T-helper 9 cell (primary cell): Measurements from ENCODE around the gene DNAJC30.

Experiments used
- DNase-seq: peaks from one replicate; pipeline ENCODE4 v3.0.0-alpha.2; 2020

DNAJC30 gene

DNA sequence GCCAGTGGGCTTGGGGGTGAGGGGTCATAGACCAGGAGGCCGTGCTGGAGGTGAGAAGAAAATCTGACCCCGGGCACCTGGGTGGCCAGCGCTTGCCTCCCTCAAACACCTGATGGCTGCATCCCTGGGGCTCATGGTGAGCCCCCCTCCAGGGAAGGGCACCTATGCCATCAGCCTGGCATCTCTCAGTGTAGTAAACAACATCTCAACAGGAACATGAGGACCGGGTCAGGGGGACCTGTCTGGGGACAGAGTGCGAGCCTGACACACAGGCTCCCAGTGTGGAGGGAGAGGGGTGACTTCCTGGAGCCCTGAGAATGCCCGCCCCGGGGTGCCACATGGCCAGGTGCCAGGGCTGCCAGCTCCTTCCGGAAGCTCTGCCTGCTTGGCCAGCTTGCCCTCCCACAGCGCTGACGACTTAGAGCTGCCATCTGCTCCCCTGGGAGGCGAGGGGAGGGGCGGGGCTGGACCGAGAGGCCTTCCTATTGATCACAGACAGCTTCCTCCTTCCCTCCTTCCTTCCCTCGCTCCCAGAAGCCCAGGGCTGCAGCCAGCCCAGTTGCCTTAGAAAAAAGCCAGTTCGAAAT, 23.9 kb upstream of the DNAJC30 start:
- no peak for DNase-seq

DNA sequence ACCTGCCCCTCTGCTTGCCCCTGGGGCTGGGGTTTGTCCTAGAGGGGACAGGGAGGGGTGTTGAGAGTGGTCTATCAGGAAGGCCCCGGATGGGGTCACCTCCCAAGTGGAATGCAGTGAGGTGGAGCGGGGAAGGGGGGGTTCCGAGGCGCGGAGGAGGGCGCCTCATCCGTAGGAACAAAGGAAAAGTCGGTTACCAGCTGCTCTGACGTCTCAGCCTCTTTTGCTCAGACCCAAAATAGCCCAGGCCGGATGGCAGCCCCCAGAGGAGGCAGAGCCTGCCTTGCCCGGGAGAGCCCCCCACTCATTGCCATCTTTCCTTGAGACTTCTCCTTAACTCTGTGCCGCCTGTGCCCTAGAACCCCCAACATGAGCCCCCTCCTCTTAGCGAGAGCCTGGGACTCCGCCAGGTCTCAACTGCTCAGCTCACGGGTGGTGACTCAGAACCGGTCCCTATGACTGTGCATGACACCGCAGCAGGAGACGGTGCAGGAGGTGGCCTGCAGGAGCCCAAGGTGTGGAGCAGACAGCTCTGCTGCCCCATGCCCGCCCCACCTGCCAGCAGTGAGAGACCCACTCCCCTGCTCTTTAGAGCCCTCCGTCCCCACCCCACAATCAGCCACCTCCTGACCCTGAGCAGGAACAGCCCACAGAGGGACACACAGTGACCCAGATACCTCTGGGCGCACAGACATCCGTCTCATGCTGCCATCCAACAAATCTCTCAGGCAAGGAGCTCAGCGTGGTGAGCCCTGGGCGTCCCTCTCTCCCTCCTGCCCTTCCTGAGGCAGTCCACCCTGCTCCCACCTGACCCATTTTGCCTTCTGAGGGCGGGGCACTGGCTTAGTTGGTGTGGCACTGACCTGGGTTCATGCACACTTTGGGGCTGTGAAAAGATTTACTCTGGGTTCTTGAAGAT, 23.1 kb upstream of the DNAJC30 start:
- DNase-seq, result no peak

DNA sequence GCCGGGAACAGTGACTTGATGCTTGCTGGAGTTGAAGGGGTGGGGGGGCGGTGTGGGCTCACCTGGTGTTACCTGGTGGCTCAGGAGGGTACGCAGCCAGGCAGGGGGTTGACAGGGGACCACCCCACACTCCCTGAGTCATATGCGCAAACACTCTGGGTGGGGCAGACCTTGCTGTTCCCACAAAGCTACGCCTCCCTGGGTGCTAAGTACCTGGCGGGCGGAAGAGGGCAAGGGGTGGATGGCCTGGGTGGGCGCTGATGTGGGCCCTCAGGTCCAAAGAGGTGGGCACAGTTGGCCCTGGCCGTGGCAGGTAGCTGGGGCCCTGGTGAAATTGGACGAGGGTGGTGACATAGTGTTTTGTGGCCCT, 22.3 kb upstream of the DNAJC30 start:
- no peak for DNase-seq

DNA sequence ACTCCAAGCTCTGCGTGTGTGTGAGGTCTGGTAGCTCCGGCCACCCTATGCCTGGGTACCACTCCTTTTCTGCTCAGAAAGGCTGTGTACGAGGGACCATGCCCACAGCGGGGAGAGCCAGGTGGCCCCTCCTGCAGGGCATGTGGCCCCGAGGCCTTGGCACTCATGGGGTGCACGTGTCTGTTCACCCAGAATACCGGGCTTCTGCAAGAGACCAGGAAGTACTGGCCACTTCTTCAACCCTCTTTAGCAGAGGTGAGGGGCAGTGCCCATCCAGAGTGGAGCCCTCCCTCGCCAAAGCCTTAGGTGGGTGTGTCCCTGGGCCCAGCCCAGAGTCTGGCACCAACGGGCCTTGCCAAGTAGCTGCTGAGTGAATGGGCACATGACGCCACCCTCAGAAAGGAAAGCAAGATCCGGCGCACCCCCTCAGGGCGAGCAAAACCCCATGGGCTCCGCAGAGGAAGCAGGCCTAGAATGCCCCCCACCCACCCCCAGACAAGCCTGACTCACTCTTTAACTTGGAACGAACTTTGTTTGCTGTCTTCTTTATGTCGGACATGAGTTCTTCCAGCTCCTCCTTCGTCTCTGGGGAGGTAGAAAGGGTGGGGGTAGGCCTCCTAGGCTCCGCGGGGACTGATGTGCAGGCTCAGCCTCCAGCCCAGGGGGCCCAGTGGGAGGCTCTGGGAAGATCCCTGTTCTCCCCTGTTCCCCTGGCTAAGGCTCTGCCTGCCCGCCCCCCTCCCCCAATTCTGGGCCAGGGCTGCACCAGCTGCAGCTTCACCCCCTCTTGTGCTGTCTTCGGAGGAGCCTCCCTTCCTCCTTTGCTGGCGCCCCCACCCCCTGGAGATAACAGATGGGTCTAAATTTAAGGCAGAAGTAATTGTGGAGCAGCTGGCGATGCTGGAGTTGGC, 21.6 kb upstream of the DNAJC30 start:
- DNase-seq, result no peak

DNA sequence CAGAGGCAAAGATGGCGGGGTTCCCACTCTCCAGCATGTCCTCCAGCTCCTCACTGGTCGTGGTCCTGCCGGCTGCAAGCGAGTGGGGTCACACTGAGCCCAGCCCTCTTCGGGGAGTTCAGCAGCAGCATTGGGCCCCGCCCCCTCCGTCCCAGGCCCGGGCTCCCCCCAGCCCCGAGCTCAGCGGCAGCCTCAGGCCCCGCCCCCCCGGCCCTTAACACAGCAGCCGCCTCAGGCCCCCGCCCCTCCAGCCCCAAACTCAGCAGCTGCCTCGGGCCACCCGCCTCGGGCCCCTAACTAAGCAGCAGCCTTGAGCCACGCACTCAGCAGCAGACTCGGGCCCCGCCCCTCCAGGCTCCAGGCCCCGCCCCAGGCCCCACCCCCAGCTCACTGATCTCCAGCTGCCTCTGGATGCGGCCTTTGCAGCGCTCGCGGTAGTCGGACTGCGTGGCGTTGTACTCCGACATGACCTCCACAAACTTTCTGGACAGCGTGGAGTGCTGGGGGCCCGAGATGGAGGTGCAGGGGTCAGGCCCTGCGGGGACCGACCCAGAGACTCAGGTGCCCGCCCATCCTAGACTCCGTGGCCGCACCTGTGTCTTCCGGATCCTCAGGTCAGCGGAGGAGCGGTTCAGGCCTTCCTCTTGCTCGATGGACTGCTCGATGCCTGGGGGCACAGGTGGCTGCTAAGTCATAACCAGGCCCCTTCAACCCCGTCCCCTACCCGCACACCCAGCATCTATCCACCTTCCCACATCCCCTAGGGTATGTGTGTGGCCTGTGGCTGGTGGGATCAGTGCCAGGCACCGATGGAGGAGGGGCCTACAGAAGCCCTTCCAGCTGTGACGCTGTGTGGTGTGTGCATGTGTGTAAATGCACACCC, 20.7 kb upstream of the DNAJC30 start:
- DNase-seq, result no peak

DNA sequence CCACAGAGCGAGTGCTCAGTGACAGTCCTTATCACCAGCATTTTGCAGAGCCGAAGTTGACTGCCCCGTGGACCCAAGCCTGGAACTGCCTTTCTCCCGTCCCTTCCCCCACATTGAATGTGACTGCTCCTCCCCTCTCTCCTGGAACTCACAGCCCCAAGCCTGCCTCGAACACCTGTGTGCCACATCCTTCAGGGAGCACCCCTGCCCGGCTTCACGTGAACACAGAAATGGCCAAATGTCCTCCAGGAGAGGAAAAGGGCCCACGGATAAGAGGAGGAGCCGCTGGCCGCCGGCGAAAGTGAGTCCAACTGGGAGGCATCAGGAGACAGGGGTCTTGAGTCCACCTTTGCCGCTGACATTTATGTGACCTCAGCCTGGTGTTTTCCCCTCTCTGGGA, 20.0 kb upstream of the DNAJC30 start:
- no peak for DNase-seq

DNA sequence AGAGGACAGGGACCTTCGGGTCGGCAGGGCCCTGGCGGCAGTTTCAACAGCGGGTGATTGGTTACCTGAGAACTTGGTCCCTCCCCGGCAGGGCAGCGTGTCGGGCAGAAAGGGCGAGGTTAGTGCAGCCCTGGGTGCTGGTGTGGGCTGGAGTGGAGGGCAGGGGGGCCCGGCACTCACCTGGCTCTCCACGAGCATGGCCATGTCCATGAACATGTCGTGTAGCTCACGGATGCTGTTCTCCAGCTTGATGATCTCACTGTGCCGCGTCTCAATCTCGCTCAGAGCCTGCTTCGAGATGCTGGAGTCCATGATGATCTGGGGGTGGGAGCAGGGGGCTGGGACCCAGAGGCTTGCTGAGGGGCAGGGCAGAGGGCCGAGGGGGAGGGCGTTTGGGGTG, 19.4 kb upstream of the DNAJC30 start:
- DNase-seq, result no peak

DNA sequence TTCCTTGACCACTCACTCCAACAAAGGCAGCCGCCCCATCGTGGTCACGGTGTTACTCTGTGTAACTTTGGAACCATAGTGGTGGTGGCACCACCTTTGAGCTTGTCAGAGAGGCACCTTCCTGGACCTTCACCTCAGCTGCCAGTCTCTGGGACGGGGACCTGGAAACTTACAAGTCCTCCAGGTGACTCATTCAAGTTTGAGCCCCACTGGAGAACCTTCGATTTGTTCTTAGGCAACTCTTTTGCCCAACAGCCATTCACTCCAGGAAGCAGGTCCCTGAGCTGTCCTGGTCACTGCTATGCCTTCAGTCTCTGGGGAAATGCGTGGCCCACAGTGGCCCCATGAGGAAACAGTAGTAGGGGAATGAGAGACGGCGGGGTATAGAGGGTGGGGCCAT, 19.0 kb upstream of the DNAJC30 start:
- no peak for DNase-seq

DNA sequence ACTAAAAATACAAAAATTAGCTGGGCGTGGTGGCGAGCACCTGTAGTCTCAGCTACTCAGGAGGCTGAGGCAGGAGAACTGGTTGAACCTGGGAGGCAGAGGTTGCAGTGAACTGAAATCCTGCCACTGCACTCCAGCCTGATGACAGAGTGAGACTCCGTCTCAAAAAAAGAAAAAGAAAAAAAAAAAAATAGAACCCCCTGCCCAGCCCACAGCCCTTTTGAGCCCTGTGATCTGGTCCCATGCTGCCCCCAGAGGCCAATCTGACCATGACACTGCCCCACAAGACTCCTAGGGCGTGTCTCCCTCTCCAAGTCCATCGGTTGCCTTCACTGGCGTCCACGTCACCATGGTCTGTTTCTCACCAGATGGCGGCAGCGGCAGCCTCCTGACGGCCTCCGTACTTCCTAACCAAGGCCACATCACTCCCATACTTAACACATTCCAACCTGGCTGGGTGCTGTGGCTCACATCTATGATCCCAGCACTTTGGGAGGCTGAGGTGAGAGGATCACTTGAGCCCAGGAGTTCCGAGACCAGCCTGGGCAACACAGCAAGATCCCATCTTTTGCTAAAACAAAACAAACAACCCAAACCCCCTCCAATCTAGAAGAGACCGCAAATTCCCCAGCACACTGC, 18.2 kb upstream of the DNAJC30 start:
- DNase-seq, result no peak

DNA sequence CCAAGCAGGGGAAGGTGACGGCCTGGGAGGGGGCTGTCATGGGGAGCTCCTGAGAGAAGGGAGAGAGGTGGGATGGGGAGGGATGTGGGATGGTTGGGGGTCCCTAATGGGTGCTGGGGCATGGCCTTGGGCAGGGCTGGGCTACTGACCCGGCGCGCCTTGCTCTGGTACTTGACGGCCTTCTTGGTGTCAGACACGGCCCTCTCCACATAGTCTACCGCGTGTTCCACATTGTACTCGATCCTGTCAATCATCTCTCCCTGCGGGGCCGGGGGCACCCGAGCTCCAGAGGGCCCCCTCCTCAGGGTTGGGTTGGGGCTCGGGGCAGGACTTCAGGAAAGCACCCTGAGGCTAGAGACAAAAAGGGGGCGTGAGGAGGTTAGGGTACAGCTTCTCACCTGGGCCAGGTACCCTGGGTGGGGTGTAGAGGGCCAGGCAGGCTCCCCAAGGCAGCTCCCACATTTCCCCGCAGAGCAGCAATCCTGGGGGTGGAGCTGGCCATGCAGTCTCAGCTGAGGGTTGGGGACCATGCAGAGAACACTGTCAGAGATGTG, 17.4 kb upstream of the DNAJC30 start:
- no peak for DNase-seq

DNA sequence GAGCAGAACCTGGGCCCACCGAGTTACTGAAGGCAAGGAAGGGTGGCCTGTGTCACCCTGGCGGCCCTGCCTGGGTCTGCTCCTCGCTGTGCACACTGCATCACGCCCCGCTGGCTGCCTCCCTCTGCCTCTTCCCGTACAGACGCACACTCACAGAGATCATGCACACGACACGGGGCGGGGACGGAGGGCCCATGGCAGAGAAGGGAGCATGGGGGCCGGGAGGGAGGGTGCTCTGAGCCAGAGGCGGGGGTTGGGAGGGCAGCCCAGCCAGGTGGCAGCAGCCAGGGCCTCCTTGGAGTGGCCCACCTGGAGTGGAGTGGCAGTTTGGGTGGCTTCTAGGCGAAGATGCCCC, 16.8 kb upstream of the DNAJC30 start:
- DNase-seq, result no peak

DNA sequence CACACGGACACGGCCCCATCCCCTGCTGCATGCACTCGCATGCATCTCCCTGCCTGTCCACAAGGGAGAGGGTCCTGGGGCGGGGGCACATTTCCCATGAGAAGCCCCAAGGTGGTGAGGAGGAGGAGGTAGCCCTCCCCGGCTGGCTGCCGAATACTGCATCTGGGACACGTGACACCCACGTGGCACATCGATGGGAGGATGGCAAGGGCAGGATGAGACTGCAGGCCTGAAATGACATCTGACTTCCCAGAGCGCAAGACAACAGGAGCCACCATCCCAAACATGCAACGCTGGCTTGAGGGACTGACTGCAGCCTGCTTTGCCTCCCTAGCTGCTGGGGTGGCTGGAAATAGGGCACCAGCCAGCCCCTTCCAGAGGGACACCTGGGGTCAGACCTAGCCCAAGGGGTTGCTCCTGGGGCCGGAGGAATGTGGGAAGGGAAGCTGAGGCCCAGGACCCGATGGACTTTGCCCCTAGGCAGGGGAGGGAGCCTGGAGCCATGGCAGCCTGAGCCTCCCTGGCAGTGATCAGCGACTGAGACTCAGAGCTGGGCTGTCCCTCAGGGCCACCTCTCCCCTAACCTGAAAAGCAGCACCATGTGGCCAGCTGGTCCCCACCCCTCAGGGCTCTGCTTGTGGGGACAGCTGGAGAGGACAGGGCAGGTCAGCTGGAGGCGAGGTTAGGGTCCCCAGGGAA, 16.3 kb upstream of the DNAJC30 start:
- no peak for DNase-seq

DNA sequence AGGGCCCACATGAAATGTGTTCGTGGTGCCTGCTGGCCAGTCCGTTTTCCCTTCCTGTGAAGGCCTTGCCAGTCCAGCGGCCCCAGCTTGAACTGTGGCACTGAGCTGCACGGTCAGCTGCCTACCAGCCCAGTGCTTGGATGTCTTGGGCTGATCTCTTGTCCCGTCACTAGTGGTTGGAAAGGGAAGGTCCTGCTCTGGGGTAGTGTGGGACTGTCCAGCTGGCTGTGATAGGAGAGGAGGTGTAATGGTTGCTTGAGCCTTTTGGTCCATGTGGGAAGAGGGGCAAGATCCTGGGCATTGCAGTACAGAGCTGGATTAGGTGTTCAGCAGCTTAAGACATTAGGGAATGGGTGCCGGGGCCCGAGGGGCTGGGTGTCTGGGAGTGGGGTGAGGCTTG, 15.2 kb upstream of the DNAJC30 start:
- no peak for DNase-seq

DNA sequence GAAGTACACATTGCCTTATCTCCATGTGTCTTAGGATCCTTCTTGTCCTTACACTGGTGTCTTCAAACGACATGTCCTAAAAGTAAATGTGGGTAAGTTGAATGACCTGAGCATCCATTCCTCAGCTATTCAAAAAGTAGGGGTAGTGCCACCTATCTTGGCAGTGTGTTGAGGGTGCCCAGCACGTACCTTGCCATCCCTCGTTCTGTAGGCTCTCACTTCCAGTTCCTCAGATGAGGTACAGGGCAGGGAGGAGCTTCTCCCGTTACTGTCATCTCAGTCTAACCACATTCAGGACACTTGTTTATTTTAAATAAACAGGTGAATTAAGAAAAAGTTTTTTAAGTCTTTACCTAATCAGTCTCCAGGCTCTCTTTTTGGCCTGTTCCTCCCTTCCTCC, 13.1 kb upstream of the DNAJC30 start:
- DNase-seq, result no peak

DNA sequence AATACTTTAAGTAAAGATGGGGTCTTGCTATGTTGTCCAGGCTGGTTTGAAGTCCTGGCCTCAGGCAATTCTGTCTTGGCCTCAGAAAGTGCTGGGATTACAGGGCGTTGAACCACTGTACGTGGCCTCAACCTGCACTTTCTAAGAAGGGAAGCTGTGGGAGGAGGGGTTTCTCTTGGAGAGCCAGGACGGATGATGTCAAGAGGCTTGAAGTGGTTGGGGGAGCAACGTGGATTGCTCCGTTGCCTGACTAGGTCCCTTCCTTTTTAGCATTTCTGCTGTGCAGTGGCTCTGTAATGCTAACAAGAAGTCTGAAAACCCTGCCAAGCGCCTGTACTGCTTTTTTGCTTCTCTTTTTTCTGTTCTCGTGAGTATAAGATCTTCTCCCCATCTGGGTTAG, 7.4 kb upstream of the DNAJC30 start:
- no peak for DNase-seq

DNA sequence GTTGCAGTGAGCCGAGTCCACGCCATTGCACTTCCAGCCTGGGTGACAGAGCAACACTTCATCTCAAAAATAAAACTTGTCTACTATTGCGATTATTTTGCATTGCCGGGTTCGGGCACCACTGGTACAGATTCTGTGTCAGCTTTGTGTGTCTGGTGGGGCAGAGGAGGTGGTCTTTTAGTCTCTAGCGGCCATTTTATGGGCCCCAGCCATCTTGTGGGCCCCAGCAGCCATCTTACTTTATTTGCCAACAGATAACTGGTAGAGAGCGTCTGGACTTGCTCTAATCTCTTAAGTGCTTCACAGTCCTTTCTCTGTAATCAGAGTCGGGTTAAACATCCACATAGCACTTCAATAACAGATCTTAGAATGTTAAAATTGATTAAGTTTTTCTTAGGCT, 5.0 kb upstream of the DNAJC30 start:
- no peak for DNase-seq

DNA sequence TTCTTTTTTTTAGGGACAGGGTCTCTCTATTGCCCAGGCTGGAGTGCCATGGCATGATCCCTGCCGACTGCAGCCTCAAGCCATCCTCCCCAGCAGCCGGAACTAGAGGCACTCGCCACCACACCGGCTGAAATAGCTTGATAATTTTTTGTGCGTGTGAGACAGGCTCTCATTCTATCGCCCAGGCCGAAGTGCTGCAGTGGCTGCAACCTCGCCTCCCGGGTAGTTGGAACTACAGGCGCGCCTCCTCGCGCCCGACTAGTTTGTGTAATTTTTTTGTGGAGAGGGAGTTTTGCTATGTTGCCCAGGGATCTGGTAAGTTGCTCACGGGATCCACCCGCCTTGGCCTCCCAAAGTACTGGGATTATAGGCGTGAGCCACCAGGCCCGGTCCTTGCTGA, 2.1 kb upstream of the DNAJC30 start:
- DNase-seq, result no peak

DNA sequence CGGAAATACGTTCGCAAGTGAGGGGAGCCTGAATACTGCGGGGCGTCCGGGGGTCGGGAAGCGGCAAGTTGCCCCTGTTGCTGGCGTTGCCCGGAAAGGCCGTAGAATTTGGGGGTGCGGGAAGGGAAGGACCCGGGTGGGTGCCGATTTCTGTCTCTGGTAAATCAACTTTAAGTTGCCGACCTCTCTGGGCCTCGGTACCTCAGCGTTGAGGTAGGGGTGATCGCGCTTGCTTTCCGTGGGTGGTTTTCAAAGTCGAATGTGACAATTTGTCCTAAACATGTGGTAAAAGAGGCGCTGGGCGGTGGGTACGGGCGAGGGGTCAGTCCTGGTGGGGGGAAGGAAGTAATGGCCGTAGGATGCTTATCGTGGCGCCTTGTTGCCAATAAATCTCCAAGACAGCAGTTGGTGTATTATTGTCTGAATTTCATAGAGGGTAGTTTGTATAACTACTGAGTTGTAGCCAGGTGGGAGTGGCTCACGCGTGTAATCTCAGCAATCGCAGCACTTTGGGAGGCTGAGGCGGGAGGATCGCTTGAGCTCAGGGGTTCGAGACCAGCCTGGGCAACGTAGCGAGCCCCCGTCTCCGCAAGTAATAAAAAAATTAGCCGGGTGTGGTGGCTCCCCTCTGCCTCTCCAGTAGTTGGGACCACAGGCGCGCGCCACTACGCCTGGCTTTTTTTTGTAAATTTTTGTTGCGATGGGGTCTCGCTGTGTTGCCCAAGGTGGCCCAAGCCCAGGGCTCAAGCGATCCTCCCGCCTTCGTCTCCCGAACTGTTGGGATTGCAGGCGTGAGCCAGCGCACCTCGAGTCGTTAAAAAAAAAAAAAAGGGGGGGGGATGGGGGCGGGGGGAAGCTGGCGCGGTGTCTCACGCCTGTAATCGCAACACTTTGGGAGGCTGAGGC, 788 bp upstream of the DNAJC30 start:
- DNase-seq, result no peak

DNA sequence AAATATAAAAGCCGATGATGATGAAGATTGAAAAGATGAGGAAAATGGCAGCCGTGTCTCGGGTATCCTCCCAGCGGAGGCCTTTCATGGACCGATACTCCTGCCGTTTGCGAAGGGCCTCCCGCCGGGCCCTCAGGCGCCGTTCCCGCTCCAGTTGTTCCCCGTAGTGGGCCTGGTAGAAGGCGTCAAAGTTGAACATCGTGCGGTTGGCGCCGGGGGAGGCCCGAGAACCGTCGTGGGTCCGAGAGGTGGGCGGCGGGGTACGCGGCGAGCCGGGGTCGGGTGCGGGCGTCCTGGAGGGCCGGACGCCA, 553 bp downstream of the DNAJC30 start:
- DNase-seq, result no peak

DNA sequence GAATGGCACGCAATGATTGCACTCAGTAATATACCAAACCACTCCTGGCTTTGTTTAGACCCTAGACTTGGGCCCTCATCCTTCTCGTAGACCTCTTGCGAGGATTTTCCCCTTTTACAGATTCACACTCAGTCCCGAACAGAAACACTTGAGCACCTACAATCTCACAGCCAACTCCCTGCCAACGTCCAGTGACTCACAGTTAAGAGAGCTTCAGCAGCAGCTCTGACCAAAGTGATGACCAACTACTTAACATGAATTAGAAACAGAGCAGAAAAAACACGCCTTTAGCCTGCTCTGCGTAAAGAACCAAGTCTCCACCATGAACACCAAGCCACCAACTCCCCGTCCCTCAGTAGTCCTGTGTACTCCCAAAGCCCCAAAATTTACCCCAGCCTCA, 2.2 kb downstream of the DNAJC30 start:
- DNase-seq, result no peak
